HL-60 (cell line): ENCODE data around the gene TMEM213.

ENCODE experiments used
- POLR2AphosphoS5 ChIP-seq: IDR thresholded peaks from 2 replicates; pipeline ENCODE4 v1.6.1; 2012; ENCODE audit warnings: low read depth
- TF ChIP-seq, protein P1 (sequence below): IDR thresholded peaks from one replicate; pipeline ENCODE4 v1.5.1; 2011; ENCODE audit warnings: low read length, control low read depth, inconsistent platforms; ENCODE audit not compliant: insufficient read depth

DNA sequence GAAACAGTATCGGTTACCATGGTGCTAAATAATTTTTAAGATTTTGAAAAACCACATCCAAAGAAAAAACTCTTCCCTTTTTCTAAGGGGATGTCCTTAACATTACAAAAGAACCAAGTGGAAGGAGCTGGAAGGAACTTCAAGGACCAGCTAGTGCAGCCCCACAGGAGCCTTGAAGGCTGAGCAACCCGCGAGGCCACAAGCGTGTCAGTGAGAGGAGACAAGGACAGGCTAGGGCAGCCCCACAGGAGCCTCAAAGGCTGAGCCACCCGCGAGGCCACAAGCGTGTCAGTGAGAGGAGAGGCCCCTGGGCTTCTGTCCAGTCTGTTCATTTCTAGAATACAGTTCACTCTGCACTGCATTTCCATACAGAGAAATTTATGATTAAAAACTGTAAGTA is 80.3 kb downstream of the TMEM213 start:
- TF ChIP-seq, protein P1, sequence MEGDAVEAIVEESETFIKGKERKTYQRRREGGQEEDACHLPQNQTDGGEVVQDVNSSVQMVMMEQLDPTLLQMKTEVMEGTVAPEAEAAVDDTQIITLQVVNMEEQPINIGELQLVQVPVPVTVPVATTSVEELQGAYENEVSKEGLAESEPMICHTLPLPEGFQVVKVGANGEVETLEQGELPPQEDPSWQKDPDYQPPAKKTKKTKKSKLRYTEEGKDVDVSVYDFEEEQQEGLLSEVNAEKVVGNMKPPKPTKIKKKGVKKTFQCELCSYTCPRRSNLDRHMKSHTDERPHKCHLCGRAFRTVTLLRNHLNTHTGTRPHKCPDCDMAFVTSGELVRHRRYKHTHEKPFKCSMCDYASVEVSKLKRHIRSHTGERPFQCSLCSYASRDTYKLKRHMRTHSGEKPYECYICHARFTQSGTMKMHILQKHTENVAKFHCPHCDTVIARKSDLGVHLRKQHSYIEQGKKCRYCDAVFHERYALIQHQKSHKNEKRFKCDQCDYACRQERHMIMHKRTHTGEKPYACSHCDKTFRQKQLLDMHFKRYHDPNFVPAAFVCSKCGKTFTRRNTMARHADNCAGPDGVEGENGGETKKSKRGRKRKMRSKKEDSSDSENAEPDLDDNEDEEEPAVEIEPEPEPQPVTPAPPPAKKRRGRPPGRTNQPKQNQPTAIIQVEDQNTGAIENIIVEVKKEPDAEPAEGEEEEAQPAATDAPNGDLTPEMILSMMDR = no peak
- no peak for TF ChIP-seq POLR2AphosphoS5
